MM.1S (cell line): ENCODE data around the gene FRMD6.
A peak's percentile ranks its signal among the peaks of the same experiment; 100 is the strongest.
"Not testable (repeated sequence)": the region's sequence is repeated elsewhere in the genome, so short reads cannot be mapped to it uniquely, and the experiment has no call there.

Experiments used
- DNase-seq: peaks from one replicate; pipeline ENCODE4 v3.0.0-alpha.2; 2015
- H2AFZ ChIP-seq: fragments of 300-600 bp; sonication (generic); 2 replicates; pipeline ENCODE4 v1.6.0; 2016; ENCODE audit warnings: antibody characterized with exemption, low read length
- H3F3A ChIP-seq: fragments of 300-600 bp; sonication (generic); 2 replicates; pipeline ENCODE4 v1.6.1; 2016; ENCODE audit warnings: mild to moderate bottlenecking, antibody characterized with exemption, low read length, moderate library complexity, mixed read lengths; ENCODE audit not compliant: insufficient read depth
- H3K27ac ChIP-seq: fragments of 300-600 bp; sonication (generic); 2 replicates; pipeline ENCODE4 v1.5.1; 2016; ENCODE audit warnings: mild to moderate bottlenecking, low read length
- H3K27me3 ChIP-seq: fragments of 300-600 bp; sonication (generic); replicated peaks from 2 replicates; pipeline ENCODE4 v1.6.0; 2016; ENCODE audit warnings: low read length; ENCODE audit not compliant: insufficient read depth
- H3K36me3 ChIP-seq: fragments of 300-600 bp; sonication (generic); replicated peaks from 2 replicates; pipeline ENCODE4 v1.6.1; 2016; ENCODE audit warnings: mild to moderate bottlenecking, low read length, mixed read lengths; ENCODE audit not compliant: insufficient read depth
- H3K4me1 ChIP-seq: fragments of 300-600 bp; sonication (generic); 2 replicates; pipeline ENCODE4 v1.6.1; 2016; ENCODE audit warnings: low read length, mixed read lengths
- H3K4me2 ChIP-seq: fragments of 300-600 bp; sonication (generic); 2 replicates; pipeline ENCODE4 v1.6.0; 2016; ENCODE audit warnings: low read depth, low read length
- H3K4me3 ChIP-seq: fragments of 300-600 bp; sonication (generic); 2 replicates; pipeline ENCODE4 v1.5.1; 2016; ENCODE audit warnings: low read length, mixed read lengths
- H3K79me2 ChIP-seq: fragments of 300-600 bp; sonication (generic); 2 replicates; pipeline ENCODE4 v1.6.1; 2016; ENCODE audit warnings: mixed run types, low read length, mixed read lengths
- H3K9ac ChIP-seq: fragments of 300-600 bp; sonication (generic); 2 replicates; pipeline ENCODE4 v1.6.1; 2016; ENCODE audit warnings: low read length, mixed read lengths
- H3K9me2 ChIP-seq: fragments of 300-600 bp; sonication (generic); replicated peaks from 2 replicates; pipeline ENCODE4 v1.6.1; 2016; ENCODE audit warnings: mild to moderate bottlenecking, low read length, mixed read lengths; ENCODE audit not compliant: insufficient read depth
- H3K9me3 ChIP-seq: fragments of 300-600 bp; sonication (generic); replicated peaks from 2 replicates; pipeline ENCODE4 v1.6.1; 2016; ENCODE audit warnings: mild to moderate bottlenecking, low read length, mixed read lengths; ENCODE audit not compliant: insufficient read depth
- H4K20me1 ChIP-seq: fragments of 300-600 bp; sonication (generic); 2 replicates; pipeline ENCODE4 v1.6.1; 2016; ENCODE audit warnings: mild to moderate bottlenecking, low read length, moderate library complexity, mixed read lengths; ENCODE audit not compliant: insufficient read depth
- CTCF ChIP-seq: fragments of 300-600 bp; sonication (generic); IDR thresholded peaks from 2 replicates; pipeline ENCODE4 v1.5.1; 2016; ENCODE audit warnings: antibody characterized with exemption, low read length, mixed read lengths
- EZH2 ChIP-seq: fragments of 300-600 bp; sonication (generic); optimal IDR thresholded peaks from 2 replicates; pipeline ENCODE3; 2017; ENCODE audit warnings: low read depth, mild to moderate bottlenecking, antibody characterized with exemption, low read length, mixed read lengths
- EZH2phosphoT487 ChIP-seq: fragments of 300-600 bp; sonication (generic); IDR thresholded peaks from 2 replicates; pipeline ENCODE4 v1.6.1; 2018; ENCODE audit warnings: antibody characterized with exemption, low read length

The FRMD6 gene

GRCh38 chr14:51627313-51627712, 24.4 kb upstream of the FRMD6 start:
- Histone ChIP-seq H3K27me3 (no peaks in the 10 kb centered on the region), H3K9me2 (no peaks in the 10 kb centered on the region), H3K9ac (no peak overlapping the region), H3K4me2 (peak overlapping the region; percentile 3; the same call in 1 of the 2 replicates), H3F3A (peaks cover 26% of the 10 kb centered on the region), H3K27ac (no peak overlapping the region), H3K4me3 (no peak overlapping the region), H3K4me1 (peaks cover 56% of the 10 kb centered on the region), H3K9me3 (no peaks in the 10 kb centered on the region), H3K79me2 (no peaks in the 10 kb centered on the region), H4K20me1 (no peaks in the 10 kb centered on the region), H2AFZ (no peak overlapping the region), H3K36me3 (no peaks in the 10 kb centered on the region)
- TF ChIP-seq EZH2 (no peak), EZH2phosphoT487 (no peak), CTCF (no peak)
- DNase-seq = no peak

DNA sequence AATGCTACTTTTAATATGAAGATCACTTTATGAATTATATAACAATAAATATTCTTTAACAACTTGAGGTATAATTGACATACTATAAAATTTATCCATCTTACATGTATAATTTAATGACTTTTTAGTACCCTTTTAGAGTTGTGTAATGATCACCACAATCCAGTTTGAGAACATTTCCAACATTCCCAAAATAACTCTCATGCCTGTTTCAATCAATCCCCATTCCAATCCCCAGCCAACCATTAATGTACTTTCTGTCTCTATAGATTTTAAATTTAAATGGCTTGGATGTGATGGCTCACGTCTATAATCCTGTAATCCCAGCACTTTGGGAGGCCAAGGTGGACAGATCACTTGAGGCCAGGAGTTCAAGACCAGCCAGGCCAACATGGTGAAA, 23.5 kb upstream of the FRMD6 start:
- H3K4me2 ChIP-seq = no peak overlapping the region
- H3K36me3 ChIP-seq = no peaks in the 10 kb centered on the region
- H4K20me1 ChIP-seq = no peaks in the 10 kb centered on the region
- no peaks in the 10 kb centered on the region for H3K27me3 ChIP-seq
- H3K27ac ChIP-seq = no peak overlapping the region
- no peaks in the 10 kb centered on the region for H3K9me3 ChIP-seq
- no peaks in the 10 kb centered on the region for H3K9me2 ChIP-seq
- peaks cover 54% of the 10 kb centered on the region for H3K4me1 ChIP-seq
- no peaks in the 10 kb centered on the region for H3K79me2 ChIP-seq
- H3F3A ChIP-seq = peaks cover 18% of the 10 kb centered on the region
- DNase-seq = no peak
- TF ChIP-seq CTCF (no peak), EZH2phosphoT487 (no peak), EZH2 (no peak)
- no peak overlapping the region for H3K4me3 ChIP-seq
- H3K9ac ChIP-seq = no peak overlapping the region
- H2AFZ ChIP-seq = no peak overlapping the region

GRCh38 chr14:51630987-51631386, 20.7 kb upstream of the FRMD6 start:
- Histone ChIP-seq H3K9ac (no peak overlapping the region), H3K79me2 (no peaks in the 10 kb centered on the region), H2AFZ (no peak overlapping the region), H3K36me3 (no peaks in the 10 kb centered on the region), H3F3A (no peaks in the 10 kb centered on the region), H3K9me3 (no peaks in the 10 kb centered on the region), H3K27ac (no peak overlapping the region), H4K20me1 (no peaks in the 10 kb centered on the region), H3K4me2 (no peak overlapping the region), H3K4me1 (peaks cover 28% of the 10 kb centered on the region), H3K4me3 (no peak overlapping the region), H3K9me2 (no peaks in the 10 kb centered on the region), H3K27me3 (no peaks in the 10 kb centered on the region)
- DNase-seq = no peak
- no peak for TF ChIP-seq CTCF
- no peak for TF ChIP-seq EZH2phosphoT487
- TF ChIP-seq EZH2 = no peak

DNA sequence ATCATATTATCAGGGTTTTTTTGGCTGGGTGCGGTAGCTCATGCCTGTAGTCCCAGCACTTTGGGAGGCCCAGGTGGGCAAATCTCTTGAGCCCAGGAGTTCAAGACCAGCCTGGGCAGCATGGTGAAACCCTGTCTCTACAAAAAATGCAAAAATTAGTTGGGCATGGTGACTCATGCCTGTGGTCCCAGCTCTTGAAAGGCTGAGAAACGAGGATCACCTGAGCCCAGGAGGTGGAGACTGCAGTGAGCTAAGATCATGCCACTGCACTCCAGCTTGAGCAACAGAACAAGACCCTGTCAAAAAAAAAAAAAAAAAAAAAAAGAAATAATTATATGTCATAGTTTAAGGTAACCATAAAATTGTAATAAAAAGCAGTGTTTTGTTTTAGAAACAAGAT, 18.4 kb upstream of the FRMD6 start:
- H3K9me2 ChIP-seq, H3K4me3 ChIP-seq, H3K9me3 ChIP-seq, H3K27me3 ChIP-seq, H3K9ac ChIP-seq, H3K27ac ChIP-seq, H3K4me2 ChIP-seq, H4K20me1 ChIP-seq, DNase-seq, H2AFZ ChIP-seq, H3F3A ChIP-seq, H3K36me3 ChIP-seq, H3K79me2 ChIP-seq: not testable (repeated sequence)
- H3K4me1 ChIP-seq = peaks cover 12% of the 10 kb centered on the region
